A549 (cell line): Measurements from ENCODE around the gene GPATCH1.

ENCODE experiments used
- NR3C1 ChIP-seq: fragments of >200 bp; sonication (Bioruptor Twin); formaldehyde crosslinking; IDR thresholded peaks from 3 replicates; pipeline ENCODE4 v1.6.1; 2017
- POLR2A ChIP-seq: IDR thresholded peaks from 2 replicates; pipeline ENCODE4 v1.6.1; 2012; ENCODE audit warnings: mild to moderate bottlenecking, low read length
- TF ChIP-seq, protein P1 (sequence below): fragments of >200 bp; sonication (Bioruptor Twin); formaldehyde crosslinking; IDR thresholded peaks from 3 replicates; pipeline ENCODE4 v1.5.1; 2016

- no peak for TF ChIP-seq POLR2A
- no peak for TF ChIP-seq NR3C1
- TF ChIP-seq, protein P1, sequence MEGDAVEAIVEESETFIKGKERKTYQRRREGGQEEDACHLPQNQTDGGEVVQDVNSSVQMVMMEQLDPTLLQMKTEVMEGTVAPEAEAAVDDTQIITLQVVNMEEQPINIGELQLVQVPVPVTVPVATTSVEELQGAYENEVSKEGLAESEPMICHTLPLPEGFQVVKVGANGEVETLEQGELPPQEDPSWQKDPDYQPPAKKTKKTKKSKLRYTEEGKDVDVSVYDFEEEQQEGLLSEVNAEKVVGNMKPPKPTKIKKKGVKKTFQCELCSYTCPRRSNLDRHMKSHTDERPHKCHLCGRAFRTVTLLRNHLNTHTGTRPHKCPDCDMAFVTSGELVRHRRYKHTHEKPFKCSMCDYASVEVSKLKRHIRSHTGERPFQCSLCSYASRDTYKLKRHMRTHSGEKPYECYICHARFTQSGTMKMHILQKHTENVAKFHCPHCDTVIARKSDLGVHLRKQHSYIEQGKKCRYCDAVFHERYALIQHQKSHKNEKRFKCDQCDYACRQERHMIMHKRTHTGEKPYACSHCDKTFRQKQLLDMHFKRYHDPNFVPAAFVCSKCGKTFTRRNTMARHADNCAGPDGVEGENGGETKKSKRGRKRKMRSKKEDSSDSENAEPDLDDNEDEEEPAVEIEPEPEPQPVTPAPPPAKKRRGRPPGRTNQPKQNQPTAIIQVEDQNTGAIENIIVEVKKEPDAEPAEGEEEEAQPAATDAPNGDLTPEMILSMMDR: no peak
Observed at GRCh38 chr19:33050110-33050509, 30.9 kb upstream of the GPATCH1 start.
